Measurements from ENCODE around the gene ARL8A. TPM values are rescaled to one million over a fixed set of nuclear protein-coding genes. Genes with fewer than 3 reads are reported as not detected.

ARL8A gene
- total and polyA plus RNA-seq, 2 donors (not counting 1 experiment from before 2014, with no cell fraction given): 67.6 to 70.7 TPM

DNA sequence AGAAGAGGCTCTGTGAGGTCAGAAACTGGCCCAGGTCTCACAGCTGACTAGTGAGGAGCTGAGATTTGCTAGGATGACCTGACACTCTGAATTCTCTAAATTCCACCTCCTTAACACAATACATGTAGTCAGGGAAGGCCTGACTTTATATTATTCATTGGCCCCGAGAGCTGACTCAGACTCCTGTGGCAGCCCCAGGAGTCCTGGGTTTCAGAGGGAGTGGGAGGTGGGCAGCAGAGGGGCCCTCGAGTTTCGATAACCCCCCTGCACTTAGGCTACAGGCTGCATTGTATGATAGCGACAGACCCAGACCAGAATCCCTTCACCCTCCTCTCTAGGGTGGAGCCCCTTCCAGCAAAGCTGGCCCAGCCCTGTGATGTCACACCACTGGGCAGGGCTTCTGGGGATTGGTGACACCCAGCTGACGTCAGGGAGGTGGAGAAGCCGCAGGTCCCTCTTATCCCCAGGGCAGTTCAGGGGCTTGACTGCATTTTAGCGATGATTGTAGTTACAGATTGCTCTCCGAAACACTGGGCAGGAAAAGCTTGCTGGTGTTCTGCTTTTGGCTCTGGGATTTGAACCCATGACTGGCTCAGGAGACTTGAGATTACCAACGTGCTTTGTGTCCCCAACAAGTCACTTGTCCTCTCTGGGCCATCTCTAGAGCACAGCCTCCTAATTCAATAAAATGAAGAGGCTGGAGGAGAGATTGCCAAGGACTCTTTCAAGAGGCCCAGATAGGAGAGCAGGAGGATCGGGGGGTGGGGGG is 38.8 kb downstream of the ARL8A start:
- Histone ChIP-seq H3K9ac (ENCODE audit: low read length) (no peak overlapping the region), H3K9me3 (ENCODE audit: control extremely low read depth in 1 of 3, control insufficient read depth in 2 of 3, insufficient read depth in 1 of 3, low read length in 2 of 3) (no peaks in the 10 kb centered on the region), H4K20me1 (ENCODE audit: control insufficient read depth, insufficient read depth, low read length, poor library complexity, severe bottlenecking) (no peaks in the 10 kb centered on the region), H3K27ac (ENCODE audit: low read length in 2 of 2) (no peak overlapping the region), H3K79me2 (ENCODE audit: control insufficient read depth, insufficient read depth, low read length) (no peaks in the 10 kb centered on the region), H3K27me3 (replicated peaks in 1 of 4; ENCODE audit: control extremely low read depth in 1 of 4, control insufficient read depth in 3 of 4, insufficient read depth in 4 of 4, low read length in 3 of 4) (no peaks in the 10 kb centered on the region), H3K4me2 (replicated peaks; ENCODE audit: low read depth, low read length, poor library complexity, severe bottlenecking) (no peak overlapping the region), H3K4me3 (ENCODE audit: control extremely low read depth in 1 of 5, extremely low read depth in 1 of 5, insufficient read depth in 1 of 5, low read depth in 2 of 5, low read length in 4 of 5) (no peak overlapping the region), H2AFZ (ENCODE audit: insufficient read depth, low read depth, low read length, poor library complexity, severe bottlenecking) (no peak overlapping the region), H3K36me3 (replicated peaks in 1 of 2; ENCODE audit: control extremely low read depth in 1 of 2, control insufficient read depth in 1 of 2, extremely low read depth in 1 of 2, insufficient read depth in 2 of 2, low read length in 1 of 2) (no peaks in the 10 kb centered on the region), H3K4me1 (ENCODE audit: control insufficient read depth in 2 of 2, insufficient read depth in 2 of 2, low read length in 2 of 2) (no peaks in the 10 kb centered on the region)
- no peak for ATAC-seq (ENCODE audit: low read depth)
- no peak for DNase-seq
- intact Hi-C loops (cut with micrococcal nuclease): no loop called here
- no peak overlapping the region for H3K4me3 Mint-ChIP-seq
- CTCF ChIA-PET: interaction anchor here (1.7 kb wide), 1 partner anchor 30 kb away, joined by 4 read pairs; no protein-coding TSS in a partner anchor
- TF ChIP-seq EZH2 (IDR thresholded peaks at IDR 0.05; ENCODE audit: borderline replicate concordance, insufficient read depth, low read depth, low read length, poor library complexity, severe bottlenecking): no peak
- 75% methylated on average over 4 of the region's 10 CpGs for WGBS (ENCODE audit: insufficient coverage)
- peaks cover 6% of the 10 kb centered on the region for H3K27me3 Mint-ChIP-seq
- H3K9me3 Mint-ChIP-seq (ENCODE audit: insufficient read depth): no peaks in the 10 kb centered on the region
- H3K27ac Mint-ChIP-seq: no peak overlapping the region
- POLR2A ChIA-PET: no interaction called here
- H3K4me1 Mint-ChIP-seq: no peaks in the 10 kb centered on the region

DNA sequence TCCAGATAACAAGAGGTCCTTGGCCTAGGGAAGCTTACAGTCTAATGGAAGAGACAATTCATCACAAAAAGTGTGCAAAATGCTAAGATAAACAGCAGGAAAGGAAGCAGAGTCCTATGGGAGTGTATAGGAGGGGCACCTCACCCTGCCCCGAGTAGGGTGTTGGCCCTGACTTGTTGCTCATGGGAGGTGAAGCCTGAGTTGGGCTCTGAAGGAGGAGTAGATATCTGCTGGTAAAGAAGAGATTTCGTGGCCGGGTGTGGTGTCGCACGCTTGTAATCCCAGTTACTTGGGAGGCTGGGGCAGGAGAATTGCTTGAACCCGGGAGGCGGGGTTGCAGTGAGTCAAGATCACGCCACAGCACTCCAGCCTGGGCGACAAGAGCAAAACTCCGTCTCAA is 40.5 kb downstream of the ARL8A start:
- POLR2A ChIA-PET: no interaction called here

More for the DNA sequence above, 40.5 kb downstream of the ARL8A start:
- TF ChIP-seq, protein P1, sequence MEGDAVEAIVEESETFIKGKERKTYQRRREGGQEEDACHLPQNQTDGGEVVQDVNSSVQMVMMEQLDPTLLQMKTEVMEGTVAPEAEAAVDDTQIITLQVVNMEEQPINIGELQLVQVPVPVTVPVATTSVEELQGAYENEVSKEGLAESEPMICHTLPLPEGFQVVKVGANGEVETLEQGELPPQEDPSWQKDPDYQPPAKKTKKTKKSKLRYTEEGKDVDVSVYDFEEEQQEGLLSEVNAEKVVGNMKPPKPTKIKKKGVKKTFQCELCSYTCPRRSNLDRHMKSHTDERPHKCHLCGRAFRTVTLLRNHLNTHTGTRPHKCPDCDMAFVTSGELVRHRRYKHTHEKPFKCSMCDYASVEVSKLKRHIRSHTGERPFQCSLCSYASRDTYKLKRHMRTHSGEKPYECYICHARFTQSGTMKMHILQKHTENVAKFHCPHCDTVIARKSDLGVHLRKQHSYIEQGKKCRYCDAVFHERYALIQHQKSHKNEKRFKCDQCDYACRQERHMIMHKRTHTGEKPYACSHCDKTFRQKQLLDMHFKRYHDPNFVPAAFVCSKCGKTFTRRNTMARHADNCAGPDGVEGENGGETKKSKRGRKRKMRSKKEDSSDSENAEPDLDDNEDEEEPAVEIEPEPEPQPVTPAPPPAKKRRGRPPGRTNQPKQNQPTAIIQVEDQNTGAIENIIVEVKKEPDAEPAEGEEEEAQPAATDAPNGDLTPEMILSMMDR (IDR thresholded peaks at IDR 0.05): no peak
- no peak for TF ChIP-seq EZH2 (IDR thresholded peaks at IDR 0.05; ENCODE audit: borderline replicate concordance, insufficient read depth, low read depth, low read length, poor library complexity, severe bottlenecking)
- CTCF ChIA-PET: no interaction called here
- no peak overlapping the region for H3K4me3 Mint-ChIP-seq
- H3K9ac ChIP-seq (ENCODE audit: low read length): no peak overlapping the region
- H3K27me3 Mint-ChIP-seq: peaks cover 6% of the 10 kb centered on the region
- H3K79me2 ChIP-seq (ENCODE audit: control insufficient read depth, insufficient read depth, low read length): no peaks in the 10 kb centered on the region
- no peaks in the 10 kb centered on the region for H4K20me1 ChIP-seq (ENCODE audit: control insufficient read depth, insufficient read depth, low read length, poor library complexity, severe bottlenecking)
- no peaks in the 10 kb centered on the region for H3K27me3 ChIP-seq (replicated peaks in 1 of 4; ENCODE audit: control extremely low read depth in 1 of 4, control insufficient read depth in 3 of 4, insufficient read depth in 4 of 4, low read length in 3 of 4)
- H3K27ac Mint-ChIP-seq: no peak overlapping the region
- H2AFZ ChIP-seq (ENCODE audit: insufficient read depth, low read depth, low read length, poor library complexity, severe bottlenecking): no peak overlapping the region
- H3K4me3 ChIP-seq (ENCODE audit: control extremely low read depth in 1 of 5, extremely low read depth in 1 of 5, insufficient read depth in 1 of 5, low read depth in 2 of 5, low read length in 4 of 5): no peak overlapping the region
- 90% methylated on average over 6 of the region's 10 CpGs for WGBS (ENCODE audit: insufficient coverage)
- H3K9me3 Mint-ChIP-seq (ENCODE audit: insufficient read depth): no peaks in the 10 kb centered on the region
- H3K27ac ChIP-seq (ENCODE audit: low read length in 2 of 2): no peak overlapping the region
- H3K4me1 ChIP-seq (ENCODE audit: control insufficient read depth in 2 of 2, insufficient read depth in 2 of 2, low read length in 2 of 2): no peaks in the 10 kb centered on the region
- no peak for DNase-seq
- no peaks in the 10 kb centered on the region for H3K36me3 ChIP-seq (replicated peaks in 1 of 2; ENCODE audit: control extremely low read depth in 1 of 2, control insufficient read depth in 1 of 2, extremely low read depth in 1 of 2, insufficient read depth in 2 of 2, low read length in 1 of 2)
- intact Hi-C loops (cut with micrococcal nuclease): no loop called here
- no peaks in the 10 kb centered on the region for H3K4me1 Mint-ChIP-seq
- ATAC-seq (ENCODE audit: low read depth): no peak
- H3K9me3 ChIP-seq (ENCODE audit: control extremely low read depth in 1 of 3, control insufficient read depth in 2 of 3, insufficient read depth in 1 of 3, low read length in 2 of 3): no peaks in the 10 kb centered on the region
- H3K4me2 ChIP-seq (replicated peaks; ENCODE audit: low read depth, low read length, poor library complexity, severe bottlenecking): no peak overlapping the region

Measured in B cell (primary cell).